GM10248 (cell line): ENCODE results near the gene TPD52L2.

ENCODE experiments used
- CTCF ChIA-PET: fragments of 300-600 bp; sonication (Branson Sonifier 250); formaldehyde crosslinking; extraction: SDS; loops from one replicate; lab custom pipeline; 2021; ENCODE audit warnings: antibody characterized with exemption; lab: Yijun Ruan, JAX
- POLR2A ChIA-PET: fragments of 350-650 bp; sonication (Branson Sonifier 250); formaldehyde crosslinking; extraction: SDS; loops from one replicate; lab custom pipeline; 2020; ENCODE audit warnings: antibody characterized with exemption; lab: Yijun Ruan, JAX
- DNase-seq: peaks from one replicate; pipeline ENCODE4 v3.0.0; 2012; ENCODE audit errors: extremely low spot score
- CTCF ChIP-seq: IDR thresholded peaks from 2 replicates; pipeline ENCODE4 v1.5.1; 2012; ENCODE audit warnings: mild to moderate bottlenecking, low read depth; ENCODE audit errors: extremely low read depth, missing control alignments, control extremely low read depth

Gene TPD52L2

GRCh38 chr20:63885264-63886053 is 20.4 kb downstream of the TPD52L2 start:
- peak; percentile 66 for DNase-seq
- ChIA-PET POLR2A (no interaction called here), CTCF (interaction anchor here (1.5 kb wide), 1 partner anchor 348 kb away, joined by 3 read pairs; the partner anchor contains the start of gene PTK6)
- no peak for TF ChIP-seq CTCF

GRCh38 chr20:63886054-63886419 is 21.0 kb downstream of the TPD52L2 start:
- no peak for TF ChIP-seq CTCF
- DNase-seq = no peak
- POLR2A ChIA-PET = no interaction called here
- CTCF ChIA-PET = interaction anchor here (1.5 kb wide), 1 partner anchor 348 kb away, joined by 3 read pairs; the partner anchor contains the start of gene PTK6

- no peak for TF ChIP-seq CTCF
- CTCF ChIA-PET = interaction anchor here (1.0 to 1.5 kb wide), 2 partner anchors 21 kb away, joined by 3 read pairs; partner anchors contain the start of gene TPD52L2
- POLR2A ChIA-PET = no interaction called here
- DNase-seq = no peak
These were observed 21.9 kb downstream of the TPD52L2 start for GRCh38 chr20:63886921-63887320.

GRCh38 chr20:63889241-63890200 is 24.5 kb downstream of the TPD52L2 start:
- ChIA-PET CTCF (interaction anchor here (1.2 kb wide), 1 partner anchor 25 kb away, joined by 3 read pairs; no protein-coding TSS in a partner anchor), POLR2A (interaction anchor here (0.5 kb wide), 1 partner anchor 169 kb away, joined by 4 read pairs; no protein-coding TSS in a partner anchor)
- no peak for DNase-seq
- no peak for TF ChIP-seq CTCF

- CTCF ChIA-PET = interaction anchor here (0.7 kb wide), 1 partner anchor 14 kb away, joined by 3 read pairs; no protein-coding TSS in a partner anchor
- DNase-seq = no peak
- TF ChIP-seq CTCF = no peak
- POLR2A ChIA-PET = interaction anchor here (0.5 kb wide), 1 partner anchor 169 kb away, joined by 4 read pairs; no protein-coding TSS in a partner anchor
These were observed 25.1 kb downstream of the TPD52L2 start for GRCh38 chr20:63890201-63890576.

- ChIA-PET POLR2A (interaction anchor here (0.5 kb wide), 1 partner anchor 170 kb away, joined by 4 read pairs; no protein-coding TSS in a partner anchor), CTCF (interaction anchor here (0.7 kb wide), 1 partner anchor 15 kb away, joined by 3 read pairs; no protein-coding TSS in a partner anchor)
- no peak for TF ChIP-seq CTCF
- no peak for DNase-seq
These were observed 25.5 kb downstream of the TPD52L2 start for GRCh38 chr20:63890616-63891015.
